Measurements from ENCODE around the gene PPHLN1.

Gene PPHLN1

GRCh38 chr12:42288544-42288943 lies 37.4 kb upstream of the PPHLN1 start:
- no peak overlapping the region for H3K9ac ChIP-seq (ENCODE audit: low read length)
- no peak overlapping the region for H3K4me3 ChIP-seq (ENCODE audit: low read depth in 1 of 2, low read length in 2 of 2)
- H3K27ac ChIP-seq (ENCODE audit: low read depth, low read length): no peak overlapping the region
- H3K9me3 ChIP-seq (ENCODE audit: low read length): no peaks in the 10 kb centered on the region
- no peaks in the 10 kb centered on the region for H3K27me3 ChIP-seq (ENCODE audit: control insufficient read depth in 1 of 2, insufficient read depth in 2 of 2, low read length in 2 of 2)
- H3K36me3 ChIP-seq (ENCODE audit: insufficient read depth, low read length): no peaks in the 10 kb centered on the region
- no peaks in the 10 kb centered on the region for H3K4me1 ChIP-seq (ENCODE audit: insufficient read depth, low read length)

DNA sequence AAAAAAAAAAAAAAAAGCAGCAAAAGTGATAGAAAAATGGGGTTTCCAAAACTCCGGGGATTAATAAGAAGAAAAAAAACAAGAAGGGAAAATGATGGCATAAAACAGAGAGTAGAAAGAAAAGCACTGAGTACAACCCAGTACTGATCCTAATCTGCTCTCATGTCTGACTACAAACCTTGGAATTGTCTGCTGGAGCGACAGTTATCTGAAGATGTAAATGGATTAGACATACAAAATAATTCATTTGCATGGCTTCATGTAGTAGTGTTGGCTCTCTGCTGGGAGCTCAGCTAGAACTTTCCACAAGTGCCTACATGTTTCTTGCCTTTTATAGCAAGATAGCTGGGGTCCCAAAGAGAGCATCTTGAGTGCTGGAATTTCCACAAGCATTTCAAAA lies 34.3 kb upstream of the PPHLN1 start:
- H3K27me3 ChIP-seq (ENCODE audit: control insufficient read depth in 1 of 2, insufficient read depth in 2 of 2, low read length in 2 of 2): no peaks in the 10 kb centered on the region
- H3K36me3 ChIP-seq (ENCODE audit: insufficient read depth, low read length): no peaks in the 10 kb centered on the region
- no peak overlapping the region for H3K4me3 ChIP-seq (ENCODE audit: low read depth in 1 of 2, low read length in 2 of 2)
- H3K4me1 ChIP-seq (ENCODE audit: insufficient read depth, low read length): no peaks in the 10 kb centered on the region
- no peak overlapping the region for H3K9ac ChIP-seq (ENCODE audit: low read length)
- no peaks in the 10 kb centered on the region for H3K9me3 ChIP-seq (ENCODE audit: low read length)
- no peak overlapping the region for H3K27ac ChIP-seq (ENCODE audit: low read depth, low read length)

DNA sequence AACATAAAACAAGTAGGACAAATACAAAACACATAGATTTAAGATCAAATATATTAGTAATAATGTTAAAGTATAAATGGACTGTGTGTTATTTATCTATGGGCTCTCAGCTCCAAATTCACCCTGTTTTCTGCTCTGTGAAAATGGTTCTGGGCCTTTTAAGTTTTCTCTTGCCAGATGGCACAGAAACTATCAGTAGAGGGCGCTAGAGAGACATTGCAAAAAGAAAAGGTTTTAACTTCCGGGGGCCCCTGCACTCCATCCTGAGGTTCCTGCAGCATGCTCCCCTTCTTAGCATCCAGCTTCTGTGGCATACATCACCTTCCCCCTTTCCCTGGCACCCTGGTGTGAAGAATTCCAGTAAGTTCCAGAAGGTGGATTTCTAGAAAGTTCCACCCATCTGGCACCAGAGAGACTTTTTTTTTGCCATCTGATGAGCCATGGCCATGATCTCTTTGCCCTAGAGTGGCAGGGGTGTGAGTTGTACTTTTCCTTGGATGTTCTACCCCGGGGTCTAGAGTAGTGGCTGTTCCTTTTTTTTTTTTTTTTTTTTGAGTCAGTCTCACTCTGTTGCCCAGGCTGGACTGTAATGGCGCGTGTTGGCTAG lies 29.4 kb upstream of the PPHLN1 start:
- Histone ChIP-seq H3K4me1 (ENCODE audit: insufficient read depth, low read length) (no peaks in the 10 kb centered on the region), H3K9me3 (ENCODE audit: low read length) (no peaks in the 10 kb centered on the region), H3K4me3 (ENCODE audit: low read depth in 1 of 2, low read length in 2 of 2) (no peak overlapping the region), H3K27me3 (ENCODE audit: control insufficient read depth in 1 of 2, insufficient read depth in 2 of 2, low read length in 2 of 2) (no peaks in the 10 kb centered on the region), H3K36me3 (ENCODE audit: insufficient read depth, low read length) (no peaks in the 10 kb centered on the region), H3K9ac (ENCODE audit: low read length) (no peak overlapping the region), H3K27ac (ENCODE audit: low read depth, low read length) (no peak overlapping the region)

DNA sequence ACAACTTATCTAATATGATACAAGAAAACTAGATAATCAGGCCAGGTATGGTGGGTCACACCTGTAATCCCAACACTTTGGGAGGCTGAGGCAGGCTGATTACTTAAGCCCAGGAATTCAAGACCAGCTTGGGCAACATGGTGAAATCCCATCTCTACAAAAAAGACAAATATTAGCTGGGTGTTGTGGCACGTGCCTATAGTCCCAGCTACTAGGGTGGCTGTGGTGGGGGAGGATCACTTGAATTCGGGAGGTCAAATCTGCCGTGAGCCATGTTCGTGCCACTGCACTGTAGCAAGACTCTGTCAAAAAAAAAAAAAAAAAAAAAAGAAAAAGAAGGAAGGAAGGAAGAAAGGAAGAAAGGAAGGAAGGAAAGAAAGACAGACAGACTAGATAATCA lies 27.1 kb upstream of the PPHLN1 start:
- Histone ChIP-seq H3K36me3 (ENCODE audit: insufficient read depth, low read length) (no peaks in the 10 kb centered on the region), H3K4me3 (ENCODE audit: low read depth in 1 of 2, low read length in 2 of 2) (no peak overlapping the region), H3K9me3 (ENCODE audit: low read length) (no peaks in the 10 kb centered on the region), H3K27ac (ENCODE audit: low read depth, low read length) (no peak overlapping the region), H3K9ac (ENCODE audit: low read length) (no peak overlapping the region), H3K27me3 (ENCODE audit: control insufficient read depth in 1 of 2, insufficient read depth in 2 of 2, low read length in 2 of 2) (no peaks in the 10 kb centered on the region), H3K4me1 (ENCODE audit: insufficient read depth, low read length) (no peaks in the 10 kb centered on the region)

DNA sequence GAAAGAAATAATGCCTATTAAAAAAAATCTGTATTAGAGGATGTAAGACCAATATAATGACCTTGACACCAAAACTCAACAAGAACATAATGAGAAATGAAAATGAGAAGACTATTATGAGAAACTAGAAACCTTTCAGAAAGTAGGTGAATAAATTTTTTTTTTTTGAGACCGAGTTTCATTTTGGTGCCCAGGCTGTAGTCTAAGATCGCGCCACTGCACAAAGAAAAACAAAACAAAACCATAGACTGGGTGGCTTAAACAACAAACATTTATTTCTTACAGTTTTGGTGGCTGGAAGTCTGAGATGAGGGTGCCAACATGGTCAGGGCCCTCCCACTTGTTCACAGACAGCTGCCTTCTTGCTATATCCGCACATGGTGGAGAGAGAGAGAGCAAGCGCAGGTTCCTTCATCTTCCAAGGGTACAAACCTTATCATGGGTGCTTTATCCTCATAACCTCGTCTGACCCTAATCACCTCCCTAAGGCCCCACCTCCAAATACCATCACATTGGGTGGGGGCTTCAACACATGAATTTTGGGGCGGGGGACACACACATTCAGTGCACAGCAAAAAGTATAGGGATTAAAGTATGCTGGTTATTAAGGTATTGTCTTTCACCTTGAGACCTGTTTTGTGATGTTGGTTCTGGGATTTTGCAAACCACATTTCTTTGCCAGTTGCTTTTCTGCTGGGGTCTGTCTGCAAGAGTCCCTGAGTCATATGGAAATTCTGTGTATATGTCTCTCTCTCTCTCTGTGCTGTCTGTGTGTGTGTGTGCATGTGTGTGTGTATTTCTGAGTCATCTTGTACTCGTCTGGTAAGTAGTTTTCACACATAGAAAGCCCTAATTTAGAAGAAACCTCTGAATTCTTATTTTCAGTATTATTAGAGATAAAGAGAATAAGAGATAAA lies 26.3 kb upstream of the PPHLN1 start:
- no peaks in the 10 kb centered on the region for H3K36me3 ChIP-seq (ENCODE audit: insufficient read depth, low read length)
- no peaks in the 10 kb centered on the region for H3K9me3 ChIP-seq (ENCODE audit: low read length)
- H3K27ac ChIP-seq (ENCODE audit: low read depth, low read length): no peak overlapping the region
- H3K4me1 ChIP-seq (ENCODE audit: insufficient read depth, low read length): no peaks in the 10 kb centered on the region
- H3K27me3 ChIP-seq (ENCODE audit: control insufficient read depth in 1 of 2, insufficient read depth in 2 of 2, low read length in 2 of 2): no peaks in the 10 kb centered on the region
- no peak overlapping the region for H3K9ac ChIP-seq (ENCODE audit: low read length)
- H3K4me3 ChIP-seq (ENCODE audit: low read depth in 1 of 2, low read length in 2 of 2): no peak overlapping the region

GRCh38 chr12:42306297-42306696 lies 19.7 kb upstream of the PPHLN1 start:
- Histone ChIP-seq H3K27ac (ENCODE audit: low read depth, low read length) (no peak overlapping the region), H3K9me3 (ENCODE audit: low read length) (no peaks in the 10 kb centered on the region), H3K4me1 (ENCODE audit: insufficient read depth, low read length) (no peaks in the 10 kb centered on the region), H3K36me3 (ENCODE audit: insufficient read depth, low read length) (no peaks in the 10 kb centered on the region), H3K4me3 (ENCODE audit: low read depth in 1 of 2, low read length in 2 of 2) (no peak overlapping the region), H3K27me3 (ENCODE audit: control insufficient read depth in 1 of 2, insufficient read depth in 2 of 2, low read length in 2 of 2) (no peaks in the 10 kb centered on the region), H3K9ac (ENCODE audit: low read length) (no peak overlapping the region)

- H3K9ac ChIP-seq (ENCODE audit: low read length): no peak overlapping the region
- no peaks in the 10 kb centered on the region for H3K27me3 ChIP-seq (ENCODE audit: control insufficient read depth in 1 of 2, insufficient read depth in 2 of 2, low read length in 2 of 2)
- no peaks in the 10 kb centered on the region for H3K4me1 ChIP-seq (ENCODE audit: insufficient read depth, low read length)
- no peak overlapping the region for H3K4me3 ChIP-seq (ENCODE audit: low read depth in 1 of 2, low read length in 2 of 2)
- no peak overlapping the region for H3K27ac ChIP-seq (ENCODE audit: low read depth, low read length)
- no peaks in the 10 kb centered on the region for H3K9me3 ChIP-seq (ENCODE audit: low read length)
- peaks cover 4% of the 10 kb centered on the region for H3K36me3 ChIP-seq (ENCODE audit: insufficient read depth, low read length)
Observed at GRCh38 chr12:42308390-42308789, 17.6 kb upstream of the PPHLN1 start.

- H3K9me3 ChIP-seq (ENCODE audit: low read length): no peaks in the 10 kb centered on the region
- H3K27ac ChIP-seq (ENCODE audit: low read depth, low read length): no peak overlapping the region
- H3K9ac ChIP-seq (ENCODE audit: low read length): no peak overlapping the region
- no peak overlapping the region for H3K4me3 ChIP-seq (ENCODE audit: low read depth in 1 of 2, low read length in 2 of 2)
- H3K4me1 ChIP-seq (ENCODE audit: insufficient read depth, low read length): no peaks in the 10 kb centered on the region
- peaks cover 13% of the 10 kb centered on the region for H3K36me3 ChIP-seq (ENCODE audit: insufficient read depth, low read length)
- H3K27me3 ChIP-seq (ENCODE audit: control insufficient read depth in 1 of 2, insufficient read depth in 2 of 2, low read length in 2 of 2): no peaks in the 10 kb centered on the region
Observed at GRCh38 chr12:42309996-42310395, 16.0 kb upstream of the PPHLN1 start.

- H3K4me1 ChIP-seq (ENCODE audit: insufficient read depth, low read length): no peaks in the 10 kb centered on the region
- no peak overlapping the region for H3K9ac ChIP-seq (ENCODE audit: low read length)
- no peaks in the 10 kb centered on the region for H3K27me3 ChIP-seq (ENCODE audit: control insufficient read depth in 1 of 2, insufficient read depth in 2 of 2, low read length in 2 of 2)
- peaks cover 21% of the 10 kb centered on the region for H3K36me3 ChIP-seq (ENCODE audit: insufficient read depth, low read length)
- H3K4me3 ChIP-seq (ENCODE audit: low read depth in 1 of 2, low read length in 2 of 2): no peak overlapping the region
- no peaks in the 10 kb centered on the region for H3K9me3 ChIP-seq (ENCODE audit: low read length)
- H3K27ac ChIP-seq (ENCODE audit: low read depth, low read length): no peak overlapping the region
Observed at GRCh38 chr12:42315108-42315507, 10.9 kb upstream of the PPHLN1 start.

DNA sequence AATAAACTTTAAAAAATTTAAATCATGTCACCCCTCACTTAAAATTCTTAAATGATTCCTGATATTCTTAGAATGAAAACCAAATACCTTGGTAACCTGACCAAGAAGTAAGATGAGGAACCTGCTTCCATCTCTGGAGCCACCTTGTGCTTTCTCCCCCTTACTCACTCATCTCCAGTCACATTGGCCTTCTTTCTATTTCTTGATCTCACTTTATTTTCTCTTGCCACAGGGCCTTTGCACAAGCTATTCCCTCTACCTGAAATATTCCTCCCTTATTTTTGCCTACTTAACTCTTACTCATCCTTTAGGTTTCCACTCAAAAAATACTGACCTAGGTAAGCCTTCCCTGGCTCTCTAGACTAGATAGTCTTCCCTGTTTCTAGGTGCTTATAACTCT lies 5.2 kb upstream of the PPHLN1 start:
- H3K27me3 ChIP-seq (ENCODE audit: control insufficient read depth in 1 of 2, insufficient read depth in 2 of 2, low read length in 2 of 2): no peaks in the 10 kb centered on the region
- H3K4me1 ChIP-seq (ENCODE audit: insufficient read depth, low read length): no peaks in the 10 kb centered on the region
- H3K27ac ChIP-seq (ENCODE audit: low read depth, low read length): no peak overlapping the region
- no peak overlapping the region for H3K9ac ChIP-seq (ENCODE audit: low read length)
- no peaks in the 10 kb centered on the region for H3K9me3 ChIP-seq (ENCODE audit: low read length)
- peaks cover 20% of the 10 kb centered on the region for H3K36me3 ChIP-seq (ENCODE audit: insufficient read depth, low read length)
- no peak overlapping the region for H3K4me3 ChIP-seq (ENCODE audit: low read depth in 1 of 2, low read length in 2 of 2)

GRCh38 chr12:42322567-42322966 lies 3.4 kb upstream of the PPHLN1 start:
- no peaks in the 10 kb centered on the region for H3K9me3 ChIP-seq (ENCODE audit: low read length)
- peaks cover 20% of the 10 kb centered on the region for H3K36me3 ChIP-seq (ENCODE audit: insufficient read depth, low read length)
- no peak overlapping the region for H3K9ac ChIP-seq (ENCODE audit: low read length)
- H3K27ac ChIP-seq (ENCODE audit: low read depth, low read length): no peak overlapping the region
- H3K4me3 ChIP-seq (ENCODE audit: low read depth in 1 of 2, low read length in 2 of 2): no peak overlapping the region
- H3K27me3 ChIP-seq (ENCODE audit: control insufficient read depth in 1 of 2, insufficient read depth in 2 of 2, low read length in 2 of 2): no peaks in the 10 kb centered on the region
- H3K4me1 ChIP-seq (ENCODE audit: insufficient read depth, low read length): peaks cover 10% of the 10 kb centered on the region

- peaks cover 20% of the 10 kb centered on the region for H3K36me3 ChIP-seq (ENCODE audit: insufficient read depth, low read length)
- H3K4me3 ChIP-seq (ENCODE audit: low read depth in 1 of 2, low read length in 2 of 2): no peak overlapping the region
- H3K27ac ChIP-seq (ENCODE audit: low read depth, low read length): no peak overlapping the region
- no peaks in the 10 kb centered on the region for H3K27me3 ChIP-seq (ENCODE audit: control insufficient read depth in 1 of 2, insufficient read depth in 2 of 2, low read length in 2 of 2)
- H3K4me1 ChIP-seq (ENCODE audit: insufficient read depth, low read length): peaks cover 18% of the 10 kb centered on the region
- no peaks in the 10 kb centered on the region for H3K9me3 ChIP-seq (ENCODE audit: low read length)
- H3K9ac ChIP-seq (ENCODE audit: low read length): no peak overlapping the region
Observed at GRCh38 chr12:42323856-42324255, 2.1 kb upstream of the PPHLN1 start.

Measured in muscle layer of colon (tissue), 2 donors.